ENCODE results near the gene FXYD4. TPM values are rescaled to one million over a fixed set of nuclear protein-coding genes. Genes with fewer than 3 reads are reported as not detected.

The FXYD4 gene
- total RNA-seq, 2 experiments from 2014 or later: not detected

DNA sequence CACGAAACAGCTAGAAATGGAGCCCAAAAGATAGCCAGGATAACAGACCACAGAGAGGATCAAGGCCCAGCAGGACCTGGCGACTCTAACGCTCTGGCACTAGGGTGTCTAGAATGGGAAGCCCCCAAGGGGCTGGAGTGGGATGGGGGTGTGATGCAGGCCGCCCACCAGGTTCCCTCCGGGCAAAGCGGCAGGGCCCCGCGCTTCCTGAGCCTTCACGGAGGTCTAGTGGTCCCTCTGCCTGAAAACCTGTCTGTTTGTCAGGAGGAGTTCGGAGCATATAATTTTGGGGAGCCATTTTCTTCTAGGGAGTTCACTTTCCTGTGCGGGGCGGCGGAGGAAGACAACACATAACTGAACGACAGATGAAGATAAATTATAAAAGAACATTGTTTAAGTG, 48.2 kb upstream of the FXYD4 start:
- Histone ChIP-seq H3K4me1 (ENCODE audit: insufficient read depth, low read length, poor library complexity, severe bottlenecking) (no peaks in the 10 kb centered on the region), H2AFZ (ENCODE audit: low read length) (no peak overlapping the region), H3K27ac (ENCODE audit: low read depth, low read length, poor library complexity, severe bottlenecking) (no peak overlapping the region), H3K4me3 (ENCODE audit: low read depth, low read length, poor library complexity, severe bottlenecking) (no peak overlapping the region), H3K36me3 (ENCODE audit: insufficient read depth, low read length) (no peaks in the 10 kb centered on the region), H3K9me3 (ENCODE audit: low read length) (no peaks in the 10 kb centered on the region), H3K9me2 (ENCODE audit: insufficient read depth, low read length) (no peaks in the 10 kb centered on the region), H3K79me2 (ENCODE audit: insufficient read depth, low read depth, low read length) (no peaks in the 10 kb centered on the region), H3K4me2 (ENCODE audit: low read length) (no peak overlapping the region), H4K20me1 (ENCODE audit: insufficient read depth, low read length) (no peaks in the 10 kb centered on the region)
- ChIA-PET CTCF (ENCODE audit: unreplicated experiment) (no interaction called here), POLR2A (no interaction called here)
- TF ChIP-seq, protein P1, sequence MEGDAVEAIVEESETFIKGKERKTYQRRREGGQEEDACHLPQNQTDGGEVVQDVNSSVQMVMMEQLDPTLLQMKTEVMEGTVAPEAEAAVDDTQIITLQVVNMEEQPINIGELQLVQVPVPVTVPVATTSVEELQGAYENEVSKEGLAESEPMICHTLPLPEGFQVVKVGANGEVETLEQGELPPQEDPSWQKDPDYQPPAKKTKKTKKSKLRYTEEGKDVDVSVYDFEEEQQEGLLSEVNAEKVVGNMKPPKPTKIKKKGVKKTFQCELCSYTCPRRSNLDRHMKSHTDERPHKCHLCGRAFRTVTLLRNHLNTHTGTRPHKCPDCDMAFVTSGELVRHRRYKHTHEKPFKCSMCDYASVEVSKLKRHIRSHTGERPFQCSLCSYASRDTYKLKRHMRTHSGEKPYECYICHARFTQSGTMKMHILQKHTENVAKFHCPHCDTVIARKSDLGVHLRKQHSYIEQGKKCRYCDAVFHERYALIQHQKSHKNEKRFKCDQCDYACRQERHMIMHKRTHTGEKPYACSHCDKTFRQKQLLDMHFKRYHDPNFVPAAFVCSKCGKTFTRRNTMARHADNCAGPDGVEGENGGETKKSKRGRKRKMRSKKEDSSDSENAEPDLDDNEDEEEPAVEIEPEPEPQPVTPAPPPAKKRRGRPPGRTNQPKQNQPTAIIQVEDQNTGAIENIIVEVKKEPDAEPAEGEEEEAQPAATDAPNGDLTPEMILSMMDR (conservative IDR thresholded peaks at IDR 0.05; ENCODE audit: low read length): no peak
- TF ChIP-seq EZH2phosphoT487 (IDR thresholded peaks at IDR 0.05; ENCODE audit: borderline replicate concordance, low read depth, low read length): no peak
- BruUV-seq (replicated peaks): no TSS peak
- intact Hi-C loops (cut with micrococcal nuclease; ENCODE audit: unreplicated experiment): no loop called here
- DNase-seq (ENCODE audit: low spot score): no peak

DNA sequence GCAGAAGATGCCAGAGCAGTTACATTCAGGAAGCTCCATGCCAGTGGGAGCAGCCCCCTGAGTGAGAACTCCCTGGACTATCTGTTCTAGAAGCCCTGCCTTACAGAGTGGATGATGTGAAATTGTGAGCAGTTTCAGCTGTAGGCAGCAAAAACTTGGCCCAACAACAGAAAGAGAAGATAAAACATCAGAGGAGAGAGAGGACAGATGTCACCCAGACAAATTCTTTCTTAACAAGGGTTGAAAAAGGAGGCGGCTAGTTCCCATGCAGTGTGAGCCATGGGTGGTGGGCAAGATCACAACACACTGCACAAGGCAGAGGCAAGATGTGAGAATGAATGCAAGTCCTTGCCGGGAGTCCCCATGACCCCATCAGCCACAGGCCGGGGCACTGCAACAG, 46.6 kb upstream of the FXYD4 start:
- ChIA-PET CTCF (ENCODE audit: unreplicated experiment) (no interaction called here), POLR2A (no interaction called here)
- H4K20me1 ChIP-seq (ENCODE audit: insufficient read depth, low read length): no peaks in the 10 kb centered on the region
- intact Hi-C loops (cut with micrococcal nuclease; ENCODE audit: unreplicated experiment): no loop called here
- no peak overlapping the region for H2AFZ ChIP-seq (ENCODE audit: low read length)
- no peaks in the 10 kb centered on the region for H3K79me2 ChIP-seq (ENCODE audit: insufficient read depth, low read depth, low read length)
- no peaks in the 10 kb centered on the region for H3K4me1 ChIP-seq (ENCODE audit: insufficient read depth, low read length, poor library complexity, severe bottlenecking)
- BruUV-seq (replicated peaks): no TSS peak
- H3K9me2 ChIP-seq (ENCODE audit: insufficient read depth, low read length): no peaks in the 10 kb centered on the region
- TF ChIP-seq, protein P1 (conservative IDR thresholded peaks at IDR 0.05; ENCODE audit: low read length): no peak
- no peak for TF ChIP-seq EZH2phosphoT487 (IDR thresholded peaks at IDR 0.05; ENCODE audit: borderline replicate concordance, low read depth, low read length)
- H3K9me3 ChIP-seq (ENCODE audit: low read length): no peaks in the 10 kb centered on the region
- no peak overlapping the region for H3K4me3 ChIP-seq (ENCODE audit: low read depth, low read length, poor library complexity, severe bottlenecking)
- DNase-seq (ENCODE audit: low spot score): no peak
- no peak overlapping the region for H3K27ac ChIP-seq (ENCODE audit: low read depth, low read length, poor library complexity, severe bottlenecking)
- H3K36me3 ChIP-seq (ENCODE audit: insufficient read depth, low read length): no peaks in the 10 kb centered on the region
- no peak overlapping the region for H3K4me2 ChIP-seq (ENCODE audit: low read length)

DNA sequence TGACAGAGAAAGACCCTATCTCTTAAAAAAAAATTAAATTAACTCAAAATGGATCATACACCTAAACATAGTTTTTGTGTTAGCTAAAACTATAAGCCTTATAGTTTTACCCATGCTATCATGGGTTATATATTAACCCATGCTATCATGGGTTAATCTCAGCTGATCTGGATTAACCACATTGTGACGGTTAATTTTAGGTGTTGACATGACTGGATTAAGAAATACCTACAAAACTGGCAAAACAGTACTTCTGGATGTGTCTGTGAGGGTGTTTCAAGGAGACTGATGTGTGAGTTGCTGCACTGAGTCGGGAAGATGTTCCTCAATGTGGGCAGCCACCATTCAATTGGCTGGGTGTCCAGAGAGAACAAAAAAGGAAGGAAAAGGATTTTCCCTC, 44.3 kb upstream of the FXYD4 start:
- no peak for TF ChIP-seq EZH2phosphoT487 (IDR thresholded peaks at IDR 0.05; ENCODE audit: borderline replicate concordance, low read depth, low read length)
- TF ChIP-seq, protein P1 (conservative IDR thresholded peaks at IDR 0.05; ENCODE audit: low read length): no peak
- Histone ChIP-seq H3K79me2 (ENCODE audit: insufficient read depth, low read depth, low read length) (no peaks in the 10 kb centered on the region), H4K20me1 (ENCODE audit: insufficient read depth, low read length) (no peaks in the 10 kb centered on the region), H3K4me1 (ENCODE audit: insufficient read depth, low read length, poor library complexity, severe bottlenecking) (no peaks in the 10 kb centered on the region), H3K9me3 (ENCODE audit: low read length) (no peaks in the 10 kb centered on the region), H3K4me2 (ENCODE audit: low read length) (no peak overlapping the region), H2AFZ (ENCODE audit: low read length) (no peak overlapping the region), H3K27ac (ENCODE audit: low read depth, low read length, poor library complexity, severe bottlenecking) (no peak overlapping the region), H3K4me3 (ENCODE audit: low read depth, low read length, poor library complexity, severe bottlenecking) (no peak overlapping the region), H3K36me3 (ENCODE audit: insufficient read depth, low read length) (no peaks in the 10 kb centered on the region), H3K9me2 (ENCODE audit: insufficient read depth, low read length) (no peaks in the 10 kb centered on the region)
- ChIA-PET CTCF (ENCODE audit: unreplicated experiment) (no interaction called here), POLR2A (interaction anchor here (0.6 kb wide), 1 partner anchor 58 kb away, joined by 3 read pairs; no protein-coding TSS in a partner anchor)
- intact Hi-C loops (cut with micrococcal nuclease; ENCODE audit: unreplicated experiment): no loop called here
- no peak for DNase-seq (ENCODE audit: low spot score)
- BruUV-seq (replicated peaks): no TSS peak

All from OCI-LY7 (cell line).